Measurements from ENCODE around the gene NELL1. TPM values are rescaled to one million over a fixed set of nuclear protein-coding genes. Genes with fewer than 3 reads are reported as not detected.

Gene NELL1
- total and polyA plus RNA-seq, 2 donors (not counting 3 experiments of a cell fraction or from before 2014, with no cell fraction given): not detected

- no peak for FAIRE-seq
- Histone ChIP-seq H3K4me1 (ENCODE audit: control insufficient read depth, extremely low read depth, insufficient read depth, low read length) (no peaks in the 10 kb centered on the region), H3K9ac (replicated peaks; ENCODE audit: extremely low read depth, insufficient read depth, low read length) (no peak overlapping the region), H3K79me2 (ENCODE audit: control insufficient read depth, insufficient read depth, low read length) (no peaks in the 10 kb centered on the region), H3K4me2 (ENCODE audit: insufficient read depth, low read length) (no peak overlapping the region), H3K4me3 (replicated peaks in 1 of 3; ENCODE audit: insufficient read depth in 1 of 3, low read depth in 1 of 3, low read length in 3 of 3) (no peak overlapping the region), H2AFZ (ENCODE audit: low read depth, low read length) (no peak overlapping the region), H3K9me1 (replicated peaks; ENCODE audit: control insufficient read depth, extremely low read depth, insufficient read depth, low read length) (no peaks in the 10 kb centered on the region), H3K27me3 (ENCODE audit: control insufficient read depth in 2 of 2, insufficient read depth in 2 of 2, low read length in 2 of 2) (no peaks in the 10 kb centered on the region), H3K36me3 (ENCODE audit: control insufficient read depth in 2 of 2, extremely low read depth in 1 of 2, insufficient read depth in 2 of 2, low read length in 2 of 2) (no peaks in the 10 kb centered on the region), H3K9me3 (replicated peaks; ENCODE audit: control insufficient read depth, insufficient read depth, low read length) (peaks cover 6% of the 10 kb centered on the region), H4K20me1 (replicated peaks; ENCODE audit: control insufficient read depth, extremely low read depth, insufficient read depth, low read length) (no peaks in the 10 kb centered on the region), H3K27ac (ENCODE audit: insufficient read depth, low read depth, low read length) (no peak overlapping the region)
- no TSS peak for BruUV-seq (replicated peaks)
- dilution Hi-C loops (cut with MboI; ENCODE audit: extremely low pct_ligation_motif_present, low sequenced_read_pairs): no loop called here
- CTCF ChIA-PET: no interaction called here
- intact Hi-C loops (cut with micrococcal nuclease): no loop called here
- no peak for DNase-seq (ENCODE audit: low read depth, low spot score)
- POLR2A ChIA-PET: no interaction called here
- TF ChIP-seq POLR2A (IDR thresholded peaks at IDR 0.05; ENCODE audit: low read depth, low read length) (no peak), MAX (IDR thresholded peaks at IDR 0.05; ENCODE audit: insufficient read depth, insufficient read length) (no peak), EZH2 (IDR thresholded peaks at IDR 0.05; ENCODE audit: borderline replicate concordance, low read depth, low read length, severe bottlenecking) (no peak), FOS (IDR thresholded peaks at IDR 0.05; ENCODE audit: borderline replicate concordance, insufficient read depth, low read length) (no peak)
These were observed 450.0 kb downstream of the NELL1 start for GRCh38 chr11:21119411-21119810.

GRCh38 chr11:21121991-21122390, 452.6 kb downstream of the NELL1 start:
- H3K4me3 ChIP-seq (replicated peaks in 1 of 3; ENCODE audit: insufficient read depth in 1 of 3, low read depth in 1 of 3, low read length in 3 of 3): no peak overlapping the region
- no peak for TF ChIP-seq MAX (IDR thresholded peaks at IDR 0.05; ENCODE audit: insufficient read depth, insufficient read length)
- no peak for TF ChIP-seq CTCF (IDR thresholded peaks at IDR 0.05; ENCODE audit: extremely low read depth in 1 of 2, insufficient read depth in 1 of 2, low read depth in 1 of 2, low read length in 2 of 2)
- no peak for TF ChIP-seq JUN (IDR thresholded peaks at IDR 0.05; ENCODE audit: borderline replicate concordance, insufficient read depth, insufficient read length, low read depth)
- no peak for TF ChIP-seq POLR2A (IDR thresholded peaks at IDR 0.05; ENCODE audit: low read depth, low read length)
- no peak for TF ChIP-seq GATA2 (IDR thresholded peaks at IDR 0.05; ENCODE audit: insufficient read depth, insufficient read length, low read depth, low read length)
- no peak for TF ChIP-seq POLR2AphosphoS5 (IDR thresholded peaks at IDR 0.05; ENCODE audit: insufficient read depth, low read depth, low read length)
- TF ChIP-seq FOS (IDR thresholded peaks at IDR 0.05; ENCODE audit: borderline replicate concordance, insufficient read depth, low read length): no peak
- TF ChIP-seq MYC (IDR thresholded peaks at IDR 0.05; ENCODE audit: low read depth, low read length): no peak
- TF ChIP-seq EZH2 (IDR thresholded peaks at IDR 0.05; ENCODE audit: borderline replicate concordance, low read depth, low read length, severe bottlenecking): no peak
- no peaks in the 10 kb centered on the region for H3K4me1 ChIP-seq (ENCODE audit: control insufficient read depth, extremely low read depth, insufficient read depth, low read length)
- BruUV-seq (replicated peaks): no TSS peak
- no peaks in the 10 kb centered on the region for H3K79me2 ChIP-seq (ENCODE audit: control insufficient read depth, insufficient read depth, low read length)
- no peak for DNase-seq (ENCODE audit: low read depth, low spot score)
- H3K4me2 ChIP-seq (ENCODE audit: insufficient read depth, low read length): no peak overlapping the region
- POLR2A ChIA-PET: no interaction called here
- FAIRE-seq: no peak
- H3K27me3 ChIP-seq (ENCODE audit: control insufficient read depth in 2 of 2, insufficient read depth in 2 of 2, low read length in 2 of 2): no peaks in the 10 kb centered on the region
- no peaks in the 10 kb centered on the region for H3K36me3 ChIP-seq (ENCODE audit: control insufficient read depth in 2 of 2, extremely low read depth in 1 of 2, insufficient read depth in 2 of 2, low read length in 2 of 2)
- no peaks in the 10 kb centered on the region for H4K20me1 ChIP-seq (replicated peaks; ENCODE audit: control insufficient read depth, extremely low read depth, insufficient read depth, low read length)
- CTCF ChIA-PET: no interaction called here
- intact Hi-C loops (cut with micrococcal nuclease): no loop called here
- H2AFZ ChIP-seq (ENCODE audit: low read depth, low read length): no peak overlapping the region
- no peak overlapping the region for H3K9ac ChIP-seq (replicated peaks; ENCODE audit: extremely low read depth, insufficient read depth, low read length)
- H3K9me3 ChIP-seq (replicated peaks; ENCODE audit: control insufficient read depth, insufficient read depth, low read length): peaks cover 6% of the 10 kb centered on the region
- dilution Hi-C loops (cut with MboI; ENCODE audit: extremely low pct_ligation_motif_present, low sequenced_read_pairs): no loop called here
- H3K27ac ChIP-seq (ENCODE audit: insufficient read depth, low read depth, low read length): no peak overlapping the region
- H3K9me1 ChIP-seq (replicated peaks; ENCODE audit: control insufficient read depth, extremely low read depth, insufficient read depth, low read length): no peaks in the 10 kb centered on the region

Measured in endothelial cell of umbilical vein (primary cell).